ENCODE data around the gene LHFPL3. TPM values are rescaled to one million over a fixed set of nuclear protein-coding genes. Genes with fewer than 3 reads are reported as not detected.

LHFPL3 gene
- total RNA-seq, 1 experiment from 2014 or later = not detected

DNA sequence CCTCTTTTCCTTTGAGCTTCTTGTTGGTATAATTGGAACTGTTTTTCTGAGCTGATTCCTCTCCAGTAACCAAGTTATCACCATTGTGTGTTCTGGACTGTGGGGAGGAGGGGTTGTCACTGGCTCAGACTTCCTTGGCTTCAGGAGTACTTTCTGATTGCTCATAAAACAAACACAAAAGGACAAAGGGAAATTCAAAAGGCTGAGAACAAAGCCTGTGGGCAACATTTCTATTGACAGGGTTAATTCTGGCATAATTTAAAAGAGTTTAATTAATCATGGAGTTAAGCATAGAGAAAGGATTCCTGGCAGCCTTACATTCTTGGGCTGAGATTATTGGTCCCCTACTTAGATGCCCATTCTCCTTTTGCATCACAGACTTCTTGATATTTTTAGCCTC, 462.7 kb downstream of the LHFPL3 start:
- no peaks in the 10 kb centered on the region for H3K4me1 ChIP-seq (replicated peaks; ENCODE audit: insufficient read depth)
- intact Hi-C loops (cut with micrococcal nuclease; ENCODE audit: unreplicated experiment) = no loop called here
- no peak overlapping the region for H2AFZ ChIP-seq
- no peaks in the 10 kb centered on the region for H3F3A ChIP-seq (ENCODE audit: insufficient read depth, low read depth)
- ChIA-PET CTCF (no interaction called here), POLR2A (ENCODE audit: unreplicated experiment) (no interaction called here)
- H3K27ac ChIP-seq = no peak overlapping the region
- no peaks in the 10 kb centered on the region for H3K79me2 ChIP-seq (ENCODE audit: low read depth)
- peaks cover 18% of the 10 kb centered on the region; the same call in 1 of the 2 replicates for H3K27me3 ChIP-seq (ENCODE audit: insufficient read depth, low read depth)
- BruUV-seq (replicated peaks) = no TSS peak
- no peaks in the 10 kb centered on the region for H4K20me1 ChIP-seq (ENCODE audit: insufficient read depth)
- no peak for DNase-seq
- no peak overlapping the region for H3K4me2 ChIP-seq
- H3K9me3 ChIP-seq (ENCODE audit: insufficient read depth, low read depth) = no peaks in the 10 kb centered on the region
- no peaks in the 10 kb centered on the region for H3K9me2 ChIP-seq (ENCODE audit: insufficient read depth)
- H3K36me3 ChIP-seq (ENCODE audit: low read depth) = no peaks in the 10 kb centered on the region
- TF ChIP-seq EZH2 (IDR thresholded peaks at IDR 0.05; ENCODE audit: low read depth) = no peak
- TF ChIP-seq, protein P1, sequence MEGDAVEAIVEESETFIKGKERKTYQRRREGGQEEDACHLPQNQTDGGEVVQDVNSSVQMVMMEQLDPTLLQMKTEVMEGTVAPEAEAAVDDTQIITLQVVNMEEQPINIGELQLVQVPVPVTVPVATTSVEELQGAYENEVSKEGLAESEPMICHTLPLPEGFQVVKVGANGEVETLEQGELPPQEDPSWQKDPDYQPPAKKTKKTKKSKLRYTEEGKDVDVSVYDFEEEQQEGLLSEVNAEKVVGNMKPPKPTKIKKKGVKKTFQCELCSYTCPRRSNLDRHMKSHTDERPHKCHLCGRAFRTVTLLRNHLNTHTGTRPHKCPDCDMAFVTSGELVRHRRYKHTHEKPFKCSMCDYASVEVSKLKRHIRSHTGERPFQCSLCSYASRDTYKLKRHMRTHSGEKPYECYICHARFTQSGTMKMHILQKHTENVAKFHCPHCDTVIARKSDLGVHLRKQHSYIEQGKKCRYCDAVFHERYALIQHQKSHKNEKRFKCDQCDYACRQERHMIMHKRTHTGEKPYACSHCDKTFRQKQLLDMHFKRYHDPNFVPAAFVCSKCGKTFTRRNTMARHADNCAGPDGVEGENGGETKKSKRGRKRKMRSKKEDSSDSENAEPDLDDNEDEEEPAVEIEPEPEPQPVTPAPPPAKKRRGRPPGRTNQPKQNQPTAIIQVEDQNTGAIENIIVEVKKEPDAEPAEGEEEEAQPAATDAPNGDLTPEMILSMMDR (conservative IDR thresholded peaks at IDR 0.05) = no peak
- H3K4me3 ChIP-seq = no peak overlapping the region

DNA sequence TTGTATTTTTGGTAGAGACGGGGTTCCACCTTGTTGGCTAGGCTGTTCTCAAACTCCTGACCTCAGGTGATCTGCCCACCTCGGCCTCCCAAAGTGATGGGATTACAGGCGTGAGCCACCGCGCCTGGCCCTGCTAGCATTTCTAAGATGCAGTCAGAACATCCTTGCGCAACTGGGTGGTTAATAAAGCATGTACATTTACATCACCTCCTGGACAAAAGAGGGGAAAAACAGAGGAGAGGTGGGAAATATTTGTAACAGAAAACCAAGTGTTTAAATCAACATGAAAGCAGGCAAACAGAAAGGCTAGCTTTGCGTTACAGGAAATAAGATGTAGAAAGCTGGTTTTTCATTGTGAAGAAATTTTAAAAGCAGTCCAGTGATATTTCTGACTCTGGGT, 464.7 kb downstream of the LHFPL3 start:
- DNase-seq = no peak
- BruUV-seq (replicated peaks) = no TSS peak
- ChIA-PET CTCF (no interaction called here), POLR2A (ENCODE audit: unreplicated experiment) (no interaction called here)
- H3F3A ChIP-seq (ENCODE audit: insufficient read depth, low read depth) = no peaks in the 10 kb centered on the region
- H3K36me3 ChIP-seq (ENCODE audit: low read depth) = no peaks in the 10 kb centered on the region
- H3K79me2 ChIP-seq (ENCODE audit: low read depth) = no peaks in the 10 kb centered on the region
- TF ChIP-seq EZH2 (IDR thresholded peaks at IDR 0.05; ENCODE audit: low read depth) = no peak
- TF ChIP-seq, protein P1 (conservative IDR thresholded peaks at IDR 0.05) = no peak
- peaks cover 21% of the 10 kb centered on the region; the same call in 1 of the 2 replicates for H3K27me3 ChIP-seq (ENCODE audit: insufficient read depth, low read depth)
- H3K27ac ChIP-seq = no peak overlapping the region
- H4K20me1 ChIP-seq (ENCODE audit: insufficient read depth) = no peaks in the 10 kb centered on the region
- no peaks in the 10 kb centered on the region for H3K9me3 ChIP-seq (ENCODE audit: insufficient read depth, low read depth)
- no peaks in the 10 kb centered on the region for H3K4me1 ChIP-seq (replicated peaks; ENCODE audit: insufficient read depth)
- intact Hi-C loops (cut with micrococcal nuclease; ENCODE audit: unreplicated experiment) = no loop called here
- H2AFZ ChIP-seq = no peak overlapping the region
- H3K9me2 ChIP-seq (ENCODE audit: insufficient read depth) = no peaks in the 10 kb centered on the region
- no peak overlapping the region for H3K4me2 ChIP-seq
- H3K4me3 ChIP-seq = no peak overlapping the region

DNA sequence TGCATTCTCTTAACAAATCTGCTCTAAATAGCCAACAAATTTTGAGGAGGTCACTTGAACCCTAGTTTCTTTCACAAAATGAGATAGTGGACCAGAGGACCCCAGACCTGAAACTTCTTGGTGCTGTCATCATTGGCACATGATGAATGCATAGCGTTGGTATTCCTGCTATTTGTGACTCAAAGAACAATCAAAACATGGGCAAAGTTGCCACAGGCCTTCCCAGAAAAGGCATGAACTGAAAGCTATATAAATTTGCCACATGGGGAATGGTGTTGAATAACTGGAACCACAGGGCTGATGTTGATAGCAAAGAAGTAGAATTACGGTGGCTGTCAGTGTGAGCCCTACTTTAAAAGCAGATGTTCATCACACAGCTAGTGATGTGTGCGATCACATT, 465.8 kb downstream of the LHFPL3 start:
- ChIA-PET POLR2A (ENCODE audit: unreplicated experiment) (no interaction called here), CTCF (no interaction called here)
- no peak for TF ChIP-seq EZH2 (IDR thresholded peaks at IDR 0.05; ENCODE audit: low read depth)
- TF ChIP-seq, protein P1 (conservative IDR thresholded peaks at IDR 0.05) = no peak
- H2AFZ ChIP-seq = no peak overlapping the region
- no peaks in the 10 kb centered on the region for H3K9me2 ChIP-seq (ENCODE audit: insufficient read depth)
- H3K4me2 ChIP-seq = no peak overlapping the region
- no peaks in the 10 kb centered on the region for H3K79me2 ChIP-seq (ENCODE audit: low read depth)
- H3F3A ChIP-seq (ENCODE audit: insufficient read depth, low read depth) = no peaks in the 10 kb centered on the region
- no TSS peak for BruUV-seq (replicated peaks)
- H3K27me3 ChIP-seq (ENCODE audit: insufficient read depth, low read depth) = peaks cover 23% of the 10 kb centered on the region; the same call in 1 of the 2 replicates
- no peak for DNase-seq
- no peaks in the 10 kb centered on the region for H3K4me1 ChIP-seq (replicated peaks; ENCODE audit: insufficient read depth)
- no peaks in the 10 kb centered on the region for H3K9me3 ChIP-seq (ENCODE audit: insufficient read depth, low read depth)
- intact Hi-C loops (cut with micrococcal nuclease; ENCODE audit: unreplicated experiment) = no loop called here
- H4K20me1 ChIP-seq (ENCODE audit: insufficient read depth) = no peaks in the 10 kb centered on the region
- H3K27ac ChIP-seq = no peak overlapping the region
- no peak overlapping the region for H3K4me3 ChIP-seq
- H3K36me3 ChIP-seq (ENCODE audit: low read depth) = no peaks in the 10 kb centered on the region
